GM12892 (cell line): Measurements from ENCODE around the gene GFPT2. TPM values are rescaled to one million over a fixed set of nuclear protein-coding genes. Genes with fewer than 3 reads are reported as not detected.

Experiments used
- DNase-seq: peaks from one replicate; pipeline ENCODE4 v3.0.0; 2011; ENCODE audit not compliant: insufficient read length
- FAIRE-seq: peaks from 2 replicates; lab custom pipeline; 2011; peaks lifted over from hg19 to GRCh38; lab: Jason Lieb, UNC
- POLR2A ChIP-seq: IDR thresholded peaks from 2 replicates; pipeline ENCODE4 v1.6.1; 2011; ENCODE audit warnings: low read depth, low read length, control low read depth
- POLR2AphosphoS5 ChIP-seq: IDR thresholded peaks from 2 replicates; pipeline ENCODE4 v1.6.1; 2011; ENCODE audit warnings: low read depth, low read length, control low read depth
- TAF1 ChIP-seq: IDR thresholded peaks from 2 replicates; pipeline ENCODE4 v1.6.1; 2011; ENCODE audit warnings: low read depth, mild to moderate bottlenecking, control low read depth, low read length, borderline replicate concordance
- polyA plus RNA-seq: library from polyadenylated mRNA; unstranded; fragments of >200 nt; gene quantifications from one replicate; pipeline ENCODE4 v1.2.1, GENCODE V29; 2012; ENCODE audit warnings: missing spikeins, inconsistent platforms; ENCODE audit not compliant: missing spikeins

GFPT2 gene
- polyA plus RNA-seq: 1.1 TPM

DNA sequence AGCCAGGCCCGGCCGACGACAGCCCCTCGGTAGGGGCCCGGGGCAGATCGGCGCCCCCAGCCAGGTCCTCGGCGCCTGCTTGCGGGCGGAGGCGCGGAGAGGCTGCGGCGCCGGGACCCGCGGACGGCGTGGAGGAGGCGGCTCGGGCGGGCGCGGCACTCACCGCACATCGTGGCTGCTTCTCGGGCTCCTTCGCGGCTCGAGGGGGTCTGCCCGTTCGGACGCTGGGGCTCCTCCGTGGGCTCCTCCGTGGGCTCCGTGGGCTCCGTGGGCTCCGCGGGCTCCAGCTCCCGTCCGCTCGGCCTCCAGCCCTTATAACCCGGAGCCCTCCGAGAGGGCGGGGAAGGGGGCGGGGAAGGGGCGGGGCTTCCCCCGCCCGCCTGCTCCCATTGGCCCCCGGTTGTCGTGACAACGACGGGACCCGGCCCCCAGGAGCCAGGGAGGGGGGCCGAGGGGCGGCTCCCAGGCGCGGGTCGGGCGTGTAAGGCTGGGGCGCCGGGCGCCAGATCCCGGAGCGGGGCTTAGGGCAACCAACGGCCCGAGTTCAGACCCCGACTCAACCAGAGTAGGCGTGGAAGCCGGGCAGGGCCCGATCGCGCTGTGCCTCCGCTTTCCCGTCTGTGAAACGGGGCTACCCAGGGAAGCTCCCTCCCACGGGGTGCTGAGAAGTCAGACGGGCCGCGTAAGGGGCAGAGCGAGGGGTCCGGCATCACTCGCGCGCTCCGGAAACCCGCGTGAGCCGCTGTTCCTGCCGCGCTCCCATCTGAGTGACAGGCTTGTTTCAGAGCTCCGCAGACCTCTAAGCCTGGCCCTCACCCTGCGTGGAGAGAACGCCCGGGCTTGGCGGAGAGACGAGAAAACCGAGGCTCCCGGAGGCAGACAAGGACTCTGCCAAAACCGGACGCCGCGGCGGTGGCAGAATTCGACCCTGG lies at the start of gene GFPT2:
TSS of gene GFPT2 (minus strand) at position 289 of the 932 bp plus-strand sequence. CDS start at position 170, 119 bp downstream.
- no peak for TF ChIP-seq TAF1
- DNase-seq (peak; percentile 77), FAIRE-seq (no peak)

- TF ChIP-seq TAF1: no peak
- TF ChIP-seq POLR2A: no peak
- no peak for FAIRE-seq
- no peak for DNase-seq
These were observed 49.6 kb upstream of the GFPT2 start for GRCh38 chr5:180402716-180403115.

DNA sequence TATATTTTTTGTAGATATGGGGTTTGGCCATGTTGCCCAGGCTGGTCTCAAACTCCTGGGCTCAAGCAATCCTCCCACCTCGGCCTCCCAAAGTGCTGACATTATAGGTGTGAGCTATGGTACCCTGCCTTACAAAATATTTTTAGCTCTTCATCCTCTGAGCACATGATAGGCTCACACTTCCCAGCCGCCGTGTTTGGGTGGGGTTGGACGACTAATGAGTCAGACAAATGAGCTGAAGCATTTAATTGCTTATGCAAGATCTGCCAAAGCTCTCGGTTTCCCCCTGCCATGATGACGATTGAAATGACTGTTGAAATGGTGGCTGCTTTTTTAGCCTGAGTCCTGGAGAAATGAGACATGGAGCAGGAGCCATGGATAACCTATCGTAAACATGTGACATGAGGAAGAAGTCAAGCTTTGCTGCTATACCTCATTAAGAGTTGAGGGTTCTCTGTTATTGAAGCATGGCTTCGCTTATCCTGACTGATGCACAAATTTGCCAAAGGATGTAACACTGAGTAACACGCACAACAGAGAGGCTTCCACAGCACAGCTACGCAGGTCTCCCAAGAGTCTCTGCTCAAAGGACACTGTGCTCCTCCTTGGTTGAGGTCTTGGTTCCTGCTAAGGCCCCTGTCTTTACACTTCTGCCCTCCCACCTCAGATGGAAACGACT lies 48.2 kb upstream of the GFPT2 start:
- TF ChIP-seq POLR2AphosphoS5: no peak
- no peak for TF ChIP-seq POLR2A
- TF ChIP-seq TAF1: no peak
- no peak for DNase-seq
- no peak for FAIRE-seq

GRCh38 chr5:180400416-180400815 lies 47.3 kb upstream of the GFPT2 start:
- FAIRE-seq (no peak), DNase-seq (no peak)
- TF ChIP-seq TAF1 (no peak), POLR2AphosphoS5 (no peak), POLR2A (no peak)

GRCh38 chr5:180399401-180400215 lies 46.5 kb upstream of the GFPT2 start:
- TF ChIP-seq POLR2AphosphoS5 (no peak), POLR2A (no peak), TAF1 (no peak)
- FAIRE-seq: no peak
- DNase-seq: no peak

- FAIRE-seq (no peak), DNase-seq (no peak)
- TF ChIP-seq POLR2A (no peak), TAF1 (no peak), POLR2AphosphoS5 (no peak)
These were observed 43.8 kb upstream of the GFPT2 start for GRCh38 chr5:180396926-180397325.

GRCh38 chr5:180395540-180396274 lies 42.6 kb upstream of the GFPT2 start:
- no peak for DNase-seq
- TF ChIP-seq TAF1: no peak
- no peak for TF ChIP-seq POLR2AphosphoS5
- TF ChIP-seq POLR2A: no peak
- no peak for FAIRE-seq

GRCh38 chr5:180394031-180394636 lies 41.0 kb upstream of the GFPT2 start:
- FAIRE-seq: no peak
- TF ChIP-seq POLR2AphosphoS5: no peak
- no peak for TF ChIP-seq POLR2A
- TF ChIP-seq TAF1: no peak

GRCh38 chr5:180391276-180391675 lies 38.1 kb upstream of the GFPT2 start:
- DNase-seq (no peak), FAIRE-seq (no peak)
- TF ChIP-seq TAF1 (no peak), POLR2A (no peak), POLR2AphosphoS5 (no peak)

More at GRCh38 chr5:180394031-180394636, 41.0 kb upstream of the GFPT2 start:
- DNase-seq: peak; percentile 9
